GM12865 (cell line): ENCODE data around the gene UNC13B.

Experiments used
- DNase-seq: peaks from one replicate; pipeline ENCODE4 v3.0.0; 2010; ENCODE audit warnings: low read depth
- H3K4me3 ChIP-seq: 2 replicates; pipeline ENCODE4 v1.5.1; 2011; ENCODE audit warnings: mild to moderate bottlenecking, low read depth, low read length, control low read depth
- TF ChIP-seq, protein P1 (sequence below): IDR thresholded peaks from 2 replicates; pipeline ENCODE4 v1.5.1; 2011; ENCODE audit warnings: low read length, control low read depth, low read depth, inconsistent platforms; ENCODE audit not compliant: insufficient read depth; ENCODE audit errors: missing control alignments

Gene UNC13B

DNA sequence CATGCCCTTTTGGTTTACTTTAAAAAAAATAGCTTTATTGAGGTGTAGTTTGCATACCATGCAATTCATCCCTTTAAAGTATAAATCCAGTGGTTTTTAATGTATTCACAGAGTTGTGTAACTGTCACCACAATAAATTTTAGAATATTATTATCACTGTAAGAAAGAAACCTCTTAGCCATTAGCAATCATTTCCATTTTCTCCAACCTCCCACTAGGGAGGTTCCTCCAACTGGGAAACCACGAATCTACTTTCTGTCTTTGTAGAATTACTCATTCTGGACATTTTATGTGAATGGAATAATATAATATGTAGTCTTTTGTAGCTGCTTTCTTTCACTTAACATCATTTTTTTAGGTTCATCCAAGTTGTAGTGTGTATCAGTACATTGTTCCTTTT, 43.5 kb downstream of the UNC13B start:
- TF ChIP-seq, protein P1, sequence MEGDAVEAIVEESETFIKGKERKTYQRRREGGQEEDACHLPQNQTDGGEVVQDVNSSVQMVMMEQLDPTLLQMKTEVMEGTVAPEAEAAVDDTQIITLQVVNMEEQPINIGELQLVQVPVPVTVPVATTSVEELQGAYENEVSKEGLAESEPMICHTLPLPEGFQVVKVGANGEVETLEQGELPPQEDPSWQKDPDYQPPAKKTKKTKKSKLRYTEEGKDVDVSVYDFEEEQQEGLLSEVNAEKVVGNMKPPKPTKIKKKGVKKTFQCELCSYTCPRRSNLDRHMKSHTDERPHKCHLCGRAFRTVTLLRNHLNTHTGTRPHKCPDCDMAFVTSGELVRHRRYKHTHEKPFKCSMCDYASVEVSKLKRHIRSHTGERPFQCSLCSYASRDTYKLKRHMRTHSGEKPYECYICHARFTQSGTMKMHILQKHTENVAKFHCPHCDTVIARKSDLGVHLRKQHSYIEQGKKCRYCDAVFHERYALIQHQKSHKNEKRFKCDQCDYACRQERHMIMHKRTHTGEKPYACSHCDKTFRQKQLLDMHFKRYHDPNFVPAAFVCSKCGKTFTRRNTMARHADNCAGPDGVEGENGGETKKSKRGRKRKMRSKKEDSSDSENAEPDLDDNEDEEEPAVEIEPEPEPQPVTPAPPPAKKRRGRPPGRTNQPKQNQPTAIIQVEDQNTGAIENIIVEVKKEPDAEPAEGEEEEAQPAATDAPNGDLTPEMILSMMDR: no peak
- H3K4me3 ChIP-seq: no peak overlapping the region
- no peak for DNase-seq

GRCh38 chr9:35211854-35212253, 50.0 kb downstream of the UNC13B start:
- H3K4me3 ChIP-seq: no peak overlapping the region
- TF ChIP-seq, protein P1: no peak
- no peak for DNase-seq

DNA sequence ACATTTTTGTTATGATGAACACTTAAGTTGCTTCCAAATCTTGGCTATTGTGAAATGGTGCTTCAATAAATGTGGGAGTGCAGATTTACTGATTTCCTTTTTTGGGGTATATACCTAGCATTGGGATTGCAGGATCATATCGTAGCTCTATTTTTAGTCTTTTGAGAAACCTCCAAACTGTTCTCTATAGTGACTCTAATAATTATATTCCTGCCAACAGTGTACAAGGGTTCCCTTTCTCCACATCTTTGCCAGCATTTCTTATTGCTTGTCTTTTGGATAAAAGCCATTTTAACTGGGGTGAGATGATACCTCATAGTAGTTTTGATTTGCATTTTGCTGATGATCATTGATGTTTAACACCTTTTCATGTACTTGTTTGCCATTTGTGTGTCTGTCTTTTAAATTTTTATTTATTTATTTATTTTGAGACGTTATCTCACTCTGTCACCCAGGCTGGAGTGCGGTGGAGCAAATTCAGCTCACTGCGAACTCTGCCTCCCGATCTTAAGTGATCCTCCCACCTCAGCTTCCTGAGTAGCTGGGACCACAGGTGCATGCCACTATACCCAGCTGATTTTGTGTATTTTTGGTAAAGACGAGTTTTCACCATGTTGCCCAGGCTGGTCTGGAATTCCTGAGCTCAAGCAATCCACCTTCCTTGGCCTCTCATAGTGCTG, 59.0 kb downstream of the UNC13B start:
- no peak overlapping the region for H3K4me3 ChIP-seq
- TF ChIP-seq, protein P1: no peak
- no peak for DNase-seq

DNA sequence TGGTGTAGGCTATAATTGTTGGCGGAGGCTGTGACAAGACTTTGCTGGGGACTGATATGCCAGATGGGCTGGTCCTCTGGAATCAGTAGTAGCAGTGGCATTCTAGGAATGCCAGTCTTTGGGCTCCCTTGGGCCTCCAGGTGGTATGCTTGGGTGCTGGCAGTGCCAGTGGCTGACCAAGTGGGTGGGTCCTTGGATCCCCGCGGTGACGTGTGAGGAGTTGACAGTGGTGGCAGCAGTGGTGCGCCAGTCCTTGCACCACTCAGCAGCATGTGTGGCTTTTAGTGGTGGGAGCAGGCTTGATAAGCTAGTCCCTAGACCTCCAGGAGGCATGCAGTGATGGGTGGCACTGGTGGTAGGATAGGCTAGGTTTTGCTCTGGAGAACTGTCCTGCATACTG, 63.9 kb downstream of the UNC13B start:
- TF ChIP-seq, protein P1: no peak
- no peak for DNase-seq
- H3K4me3 ChIP-seq: no peak overlapping the region

- TF ChIP-seq, protein P1: no peak
- DNase-seq: no peak
- H3K4me3 ChIP-seq: no peak overlapping the region
These were observed 64.8 kb downstream of the UNC13B start for GRCh38 chr9:35226651-35227050.

GRCh38 chr9:35227284-35227683, 65.5 kb downstream of the UNC13B start:
- TF ChIP-seq, protein P1: no peak
- no peak for DNase-seq
- H3K4me3 ChIP-seq: no peak overlapping the region

GRCh38 chr9:35229066-35229778, 67.4 kb downstream of the UNC13B start:
- H3K4me3 ChIP-seq: no peak overlapping the region
- no peak for DNase-seq
- TF ChIP-seq, protein P1: no peak
